GM19099 (cell line): ENCODE measurements around the gene KASH5.

Experiments used
- POLR2A ChIP-seq: IDR thresholded peaks from 3 replicates; pipeline ENCODE4 v1.6.1; 2011; ENCODE audit warnings: low read depth; ENCODE audit not compliant: insufficient read length; ENCODE audit errors: extremely low read depth

Gene KASH5

DNA sequence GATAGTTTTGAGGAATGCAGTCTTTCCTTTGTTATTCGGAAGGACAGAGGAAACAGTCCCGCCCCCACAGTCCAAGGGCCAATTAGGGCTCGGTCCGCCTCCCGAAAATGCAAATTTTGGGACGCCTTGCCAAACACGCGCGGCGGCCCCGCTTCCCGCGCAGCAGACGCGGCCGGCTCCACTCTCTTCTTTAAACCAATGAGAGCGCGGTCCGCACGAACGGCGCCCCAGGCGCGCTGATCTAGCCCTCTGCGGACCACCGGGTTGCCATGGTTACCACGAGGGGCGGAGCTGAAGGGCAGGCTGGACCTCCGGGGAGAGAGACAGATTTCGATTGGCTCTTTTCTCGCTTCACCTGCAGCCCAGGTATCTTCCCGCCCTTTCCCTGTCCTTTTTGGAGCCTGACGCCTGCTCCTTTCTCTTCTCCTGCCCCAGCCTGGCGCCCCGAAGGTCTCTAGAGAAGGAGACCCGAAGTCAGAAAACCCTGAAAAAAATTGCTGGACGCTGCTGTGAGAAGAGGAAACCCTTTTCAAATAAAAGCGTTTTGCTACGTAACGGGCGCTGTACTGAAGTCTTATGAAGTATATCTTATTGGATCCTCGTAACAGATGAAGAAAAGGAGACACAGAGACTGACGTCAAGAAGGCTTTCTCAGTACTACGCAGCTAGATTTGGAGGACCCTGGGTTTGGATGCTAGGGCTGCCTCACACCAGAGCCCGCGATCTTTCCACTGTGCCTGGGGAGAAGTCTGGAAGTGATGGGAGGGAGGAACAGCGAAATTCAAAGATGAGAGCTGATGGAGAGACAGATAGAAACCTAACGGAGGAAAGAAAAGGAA, 33.2 kb downstream of the KASH5 start:
- TF ChIP-seq POLR2A = no peak

GRCh38 chr19:49421878-49422202, 33.8 kb downstream of the KASH5 start:
- TF ChIP-seq POLR2A = no peak

DNA sequence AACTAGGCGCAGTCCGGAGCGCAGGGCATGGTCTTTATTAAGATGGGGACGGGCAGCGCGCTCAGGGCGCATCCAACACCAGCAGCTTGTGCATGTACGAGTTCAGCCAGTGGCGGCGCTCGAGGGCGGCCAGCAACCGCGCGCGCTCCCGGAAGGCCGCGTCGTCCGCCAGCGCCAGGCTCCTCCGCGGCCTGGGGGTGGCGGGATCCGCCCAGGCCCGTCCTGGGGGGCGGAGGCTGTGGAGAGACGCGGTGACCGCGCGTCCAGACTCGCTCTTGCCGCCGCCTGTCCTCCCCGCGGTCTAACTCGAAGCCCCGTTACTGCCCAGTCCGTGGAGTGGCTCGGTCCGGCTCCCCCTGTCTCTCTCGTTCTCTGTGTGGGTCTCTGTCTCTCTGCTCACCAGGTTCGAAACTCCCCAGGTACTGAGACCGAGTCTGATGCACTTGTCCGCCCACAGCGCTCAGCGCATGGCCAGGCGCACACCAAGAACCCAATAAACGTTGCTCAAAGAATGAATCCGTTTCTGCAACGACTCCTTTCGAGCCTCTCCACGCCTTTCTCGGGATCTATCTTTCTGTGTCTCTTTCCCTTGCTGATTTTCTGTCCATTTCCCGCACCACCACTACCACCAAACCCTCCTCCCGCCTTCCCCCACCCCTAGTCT, 34.5 kb downstream of the KASH5 start:
- no peak for TF ChIP-seq POLR2A

GRCh38 chr19:49423071-49423984, 35.3 kb downstream of the KASH5 start, which contains the start of gene PTH2:
Gene PTH2 (minus strand): TSS chr19:49423441. CDS start chr19:49423339, 102 bp downstream.
- no peak for TF ChIP-seq POLR2A

- TF ChIP-seq POLR2A = no peak
Observed at GRCh38 chr19:49423985-49424303, 35.9 kb downstream of the KASH5 start.

DNA sequence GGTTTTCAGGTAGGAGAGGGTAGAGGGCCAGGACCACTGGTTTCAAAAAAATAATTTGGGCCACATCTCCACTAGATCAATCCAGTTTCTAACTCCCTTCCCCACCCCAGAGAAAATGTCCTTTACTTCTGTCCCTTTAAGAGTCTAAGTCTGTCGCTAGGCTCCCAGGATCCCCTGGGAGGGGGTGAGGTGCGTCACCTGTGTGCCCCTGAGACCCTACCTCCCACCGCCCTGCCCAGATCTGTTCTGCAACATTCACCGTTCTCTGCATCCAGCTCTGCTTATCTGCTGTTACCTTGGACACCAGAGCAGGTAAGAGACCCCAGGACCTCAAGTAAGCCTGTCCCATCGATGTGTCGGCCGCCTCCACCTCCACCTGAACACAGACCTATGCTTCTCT, 37.1 kb downstream of the KASH5 start, which contains the start of gene GFY:
GFY (plus strand) TSS at position 211 of the 400 bp plus-strand sequence. CDS start 1,043 bp downstream, outside the sequence.
- TF ChIP-seq POLR2A = no peak

DNA sequence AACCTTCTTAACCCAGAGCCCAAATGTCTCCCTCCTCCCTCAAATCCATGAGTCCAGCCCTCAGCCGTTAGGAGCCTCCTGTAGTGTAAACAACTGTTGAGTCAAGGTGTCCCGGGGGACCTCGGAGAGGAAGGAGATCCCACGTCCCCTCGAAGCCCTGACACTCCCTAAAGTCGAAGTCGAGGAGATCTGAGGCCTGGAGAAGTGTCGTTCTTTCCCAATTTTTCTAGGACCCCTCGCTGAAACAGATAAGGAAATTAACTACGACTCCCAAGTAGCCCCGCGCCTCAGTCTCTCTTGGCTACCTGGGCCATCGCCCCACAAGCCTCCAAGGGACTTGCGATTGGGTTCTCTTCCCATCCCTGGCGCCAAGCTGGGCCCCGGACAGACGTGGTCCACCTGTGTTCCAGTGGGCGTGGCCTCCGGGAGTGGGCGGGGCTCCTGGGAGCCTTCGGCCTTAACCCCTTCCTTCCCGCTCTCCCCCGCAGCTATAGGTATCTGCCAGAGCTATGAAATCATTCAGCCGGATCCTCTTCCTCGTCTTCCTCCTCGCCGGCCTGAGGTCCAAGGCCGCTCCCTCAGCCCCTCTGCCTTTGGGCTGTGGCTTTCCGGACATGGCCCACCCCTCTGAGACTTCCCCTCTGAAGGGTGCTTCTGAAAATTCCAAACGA, 38.0 kb downstream of the KASH5 start:
- no peak for TF ChIP-seq POLR2A

DNA sequence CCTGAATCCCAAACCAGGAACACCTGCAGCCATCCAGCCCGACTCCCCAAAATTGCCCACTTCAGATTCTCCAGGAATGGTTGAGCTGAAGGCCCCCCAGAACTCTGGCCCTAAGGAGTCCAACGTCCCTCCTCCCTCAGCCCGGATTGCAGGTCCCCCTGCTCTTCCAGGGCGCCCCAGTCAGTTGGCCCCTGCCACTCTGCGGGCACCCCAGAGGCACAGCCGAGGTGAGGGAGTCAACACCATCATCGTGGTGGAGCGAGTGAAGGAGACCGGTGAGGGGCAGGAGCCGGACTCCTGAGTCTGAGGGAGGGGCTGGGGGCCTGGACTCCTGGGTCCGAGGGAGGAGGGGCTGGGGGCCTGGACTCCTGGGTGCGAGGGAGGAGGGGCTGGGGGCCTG, 39.3 kb downstream of the KASH5 start:
- no peak for TF ChIP-seq POLR2A

- TF ChIP-seq POLR2A = no peak
Observed at GRCh38 chr19:49427855-49428546, 40.0 kb downstream of the KASH5 start.

DNA sequence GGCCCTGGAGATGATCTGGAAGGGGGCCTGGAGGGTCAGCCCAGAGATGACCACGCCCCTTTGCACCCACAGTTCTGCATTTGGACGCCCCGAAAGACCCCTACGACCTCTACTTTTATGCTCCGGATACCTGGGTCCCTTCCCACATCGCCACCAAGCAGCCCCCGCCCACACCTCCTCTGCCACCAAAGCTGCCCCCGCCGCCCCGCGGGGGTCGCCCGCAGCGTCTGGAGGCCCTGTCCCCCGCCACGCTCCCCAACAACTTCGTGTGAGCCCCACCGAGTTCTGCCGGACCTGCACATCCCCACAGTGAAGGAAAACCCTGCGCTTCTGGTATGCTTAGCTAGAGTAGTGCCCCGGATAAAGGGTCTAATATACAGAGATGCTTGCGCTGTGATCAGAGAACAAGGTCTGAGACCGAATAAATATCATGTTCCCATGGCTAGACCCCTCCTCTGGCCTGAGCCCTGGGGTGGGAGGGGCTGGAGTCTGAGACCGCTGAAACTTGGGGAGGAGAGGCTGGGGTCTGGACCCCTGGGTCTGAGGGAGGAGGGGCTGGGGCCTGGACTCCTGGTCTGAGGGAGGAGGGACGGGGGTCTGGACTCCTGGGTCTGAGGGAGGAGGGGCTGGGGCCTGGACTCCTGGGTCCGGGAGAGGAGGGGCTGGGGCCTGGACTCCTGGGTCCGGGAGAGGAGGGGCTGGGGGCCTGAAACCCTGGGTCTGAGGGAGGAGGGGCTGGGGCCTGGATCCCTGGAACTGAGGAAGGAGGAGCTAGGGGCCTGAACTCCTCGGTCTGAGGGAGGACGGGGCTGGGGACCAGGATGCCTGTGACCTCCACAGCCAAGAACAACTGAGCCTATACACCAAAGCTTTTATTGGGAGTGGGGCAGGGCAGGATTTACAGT, 40.8 kb downstream of the KASH5 start:
- no peak for TF ChIP-seq POLR2A

DNA sequence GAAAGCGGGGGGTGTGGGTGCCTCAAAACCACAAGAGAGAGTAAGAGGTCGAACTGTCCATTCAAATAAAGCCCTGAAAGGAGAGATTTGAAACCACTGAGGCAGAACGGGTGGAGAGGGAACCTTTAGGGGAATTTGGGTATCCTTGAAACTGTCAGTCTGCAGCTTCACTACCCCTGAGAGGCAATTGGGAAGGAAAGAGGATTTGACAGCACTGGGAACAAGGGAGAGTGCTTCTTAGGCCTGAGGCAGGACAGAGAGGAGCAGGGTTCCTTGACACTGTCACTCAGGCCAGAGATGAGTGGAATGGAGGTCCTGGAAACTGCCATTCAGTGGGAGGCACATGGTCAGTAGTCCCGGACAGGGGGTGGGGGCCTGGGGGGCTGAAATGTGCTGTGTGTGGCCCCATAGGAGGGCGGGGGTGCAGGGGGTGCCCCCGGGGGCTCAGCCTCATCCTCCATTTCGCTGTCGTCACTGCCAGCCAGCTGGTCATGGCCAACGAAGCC, 42.2 kb downstream of the KASH5 start:
- TF ChIP-seq POLR2A = no peak

DNA sequence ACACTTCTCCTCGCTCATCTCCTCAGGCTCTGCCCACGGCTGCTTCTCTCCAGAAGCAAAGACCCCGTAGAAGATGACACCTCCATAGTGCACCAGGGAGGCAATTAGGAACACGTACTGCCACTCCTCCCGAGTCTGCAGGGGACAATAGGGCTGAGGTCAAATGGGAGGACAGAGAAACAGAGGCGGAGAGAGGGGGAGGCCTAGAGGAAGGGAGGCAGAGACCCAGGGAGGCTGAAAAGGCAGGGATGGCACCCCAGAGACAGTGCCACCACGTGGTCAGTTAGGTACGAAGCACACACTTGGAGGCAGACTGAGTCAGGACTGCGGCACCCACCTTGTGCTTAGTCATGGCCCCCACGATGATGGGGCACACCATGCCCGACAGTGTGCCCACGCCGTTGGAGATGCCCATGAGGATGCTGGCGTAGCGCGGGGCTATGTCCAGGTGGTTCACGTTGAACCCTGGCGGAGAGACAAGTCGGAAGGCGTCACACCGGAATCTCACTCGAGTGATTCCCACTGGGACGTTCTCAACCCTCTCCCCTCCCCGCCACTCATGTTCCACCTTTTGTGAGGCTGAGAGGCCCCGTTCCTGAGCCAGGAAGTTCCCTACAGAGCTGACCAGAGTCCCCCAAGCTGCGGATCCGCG, 42.8 kb downstream of the KASH5 start:
- no peak for TF ChIP-seq POLR2A

- TF ChIP-seq POLR2A = no peak
Observed at GRCh38 chr19:49431330-49431749, 43.3 kb downstream of the KASH5 start.
